H1 (cell line): ENCODE measurements around the gene ZBTB44. TPM values are rescaled to one million over a fixed set of nuclear protein-coding genes. Genes with fewer than 3 reads are reported as not detected.
A peak's percentile ranks its signal among the peaks of the same experiment; 100 is the strongest.

Experiments used
- CTCF ChIA-PET: fragments of 300-600 bp; sonication (Branson Sonifier 250); formaldehyde crosslinking; loops from one replicate; lab custom pipeline; 2021; ENCODE audit not compliant: partially characterized antibody; lab: Charles Lee
- POLR2A ChIA-PET: fragments of 300-600 bp; sonication (Branson Sonifier 250); formaldehyde crosslinking; loops from one replicate; lab custom pipeline; 2021; ENCODE audit warnings: inconsistent platforms; ENCODE audit not compliant: partially characterized antibody; lab: Charles Lee
- DNase-seq, 2 experiments: peaks; one replicate each; pipeline versions ENCODE4 v3.0.0 to v3.0.0-alpha.2; 2010 to 2022; ENCODE audit warnings: low spot score in 2 of 2, low read depth in 1 of 2, mixed read lengths in 1 of 2
- FAIRE-seq: peaks from 2 replicates; lab custom pipeline; 2011; peaks lifted over from hg19 to GRCh38; lab: Jason Lieb, UNC
- H2AFZ ChIP-seq: 2 replicates; pipeline ENCODE4 v1.8.1; 2012; ENCODE audit warnings: low read length, inconsistent platforms
- H2AK5ac ChIP-seq: 2 replicates; pipeline ENCODE4 v1.6.1; 2013; ENCODE audit warnings: low read depth, low read length
- H2BK120ac ChIP-seq: replicated peaks from 2 replicates; pipeline ENCODE3; 2013; ENCODE audit warnings: low read depth, low read length, inconsistent platforms
- H2BK12ac ChIP-seq: 2 replicates; pipeline ENCODE4 v1.6.1; 2013; ENCODE audit warnings: low read depth, low read length
- H2BK15ac ChIP-seq: 2 replicates; pipeline ENCODE4 v1.6.1; 2013; ENCODE audit warnings: low read length
- H2BK20ac ChIP-seq: 2 replicates; pipeline ENCODE4 v1.6.1; 2013; ENCODE audit warnings: low read length
- H2BK5ac ChIP-seq: 2 replicates; pipeline ENCODE4 v1.6.1; 2013; ENCODE audit warnings: low read depth, low read length
- H3K14ac ChIP-seq: 2 replicates; pipeline ENCODE4 v1.6.1; 2013; ENCODE audit warnings: inconsistent platforms; ENCODE audit not compliant: insufficient read length
- H3K18ac ChIP-seq: 2 replicates; pipeline ENCODE4 v1.6.1; 2013; ENCODE audit warnings: low read length; ENCODE audit errors: extremely low read depth
- H3K23ac ChIP-seq: 2 replicates; pipeline ENCODE4 v1.6.1; 2013; ENCODE audit warnings: inconsistent platforms; ENCODE audit not compliant: insufficient read length
- H3K23me2 ChIP-seq: 2 replicates; pipeline ENCODE4 v1.6.1; 2013; ENCODE audit warnings: low read depth, low read length
- H3K27ac ChIP-seq: 2 replicates; pipeline ENCODE4 v1.6.1; 2011; ENCODE audit warnings: low read depth, low read length, inconsistent platforms
- H3K27me3 ChIP-seq, 4 experiments: replicated peaks in 1 of 4; 1 replicate in 1 of 4; 2 replicates in 3 of 4; pipeline versions ENCODE4 v1.6.1 to v1.8.1; 2011 to 2013; ENCODE audit warnings: low read length in 3 of 4, mild to moderate bottlenecking in 3 of 4, inconsistent platforms in 2 of 4, mixed read lengths in 2 of 4, moderate library complexity in 1 of 4; ENCODE audit not compliant: control insufficient read depth in 3 of 4, insufficient read depth in 3 of 4; ENCODE audit errors: extremely low read depth in 1 of 4
- H3K36me3 ChIP-seq, 4 experiments: 2 replicates each; pipeline versions ENCODE4 v1.6.1 to v1.8.1; 2011 to 2013; ENCODE audit warnings: mild to moderate bottlenecking in 4 of 4, low read length in 3 of 4, moderate library complexity in 2 of 4, control low read depth in 1 of 4, inconsistent platforms in 1 of 4; ENCODE audit not compliant: insufficient read depth in 4 of 4, control insufficient read depth in 2 of 4
- H3K4ac ChIP-seq: replicated peaks from 2 replicates; pipeline ENCODE3; 2013; ENCODE audit warnings: low read length, low read depth, mixed read lengths, inconsistent platforms; ENCODE audit not compliant: insufficient read length
- H3K4me1 ChIP-seq, 4 experiments: replicated peaks in 1 of 4; 1 replicate in 1 of 4; 2 replicates in 3 of 4; pipeline versions ENCODE4 v1.6.1 to v1.8.1; 2011 to 2013; ENCODE audit warnings: low read length in 3 of 4, inconsistent platforms in 2 of 4, mixed read lengths in 1 of 4; ENCODE audit not compliant: insufficient read depth in 4 of 4, control insufficient read depth in 3 of 4
- H3K4me2 ChIP-seq, 2 experiments: 2 replicates each; pipeline versions ENCODE4 v1.6.1 to v1.8.1; 2011 to 2013; ENCODE audit warnings: low read depth in 2 of 2, low read length in 2 of 2, control low read depth in 1 of 2, inconsistent platforms in 1 of 2, mild to moderate bottlenecking in 1 of 2; ENCODE audit not compliant: insufficient read depth in 1 of 2
- H3K4me3 ChIP-seq, 4 experiments: fragments of 200-600, 300-600 bp in 1 of 4; sonication (generic), shearing (Covaris generic), sonication (Bioruptor Twin) in 1 of 4; 2 replicates each; pipeline versions ENCODE4 v1.5.1 to v1.8.1; 2011 to 2016; ENCODE audit warnings: low read length in 4 of 4, low read depth in 3 of 4, control low read depth in 2 of 4, inconsistent platforms in 2 of 4, mild to moderate bottlenecking in 2 of 4, mixed read lengths in 1 of 4, moderate library complexity in 1 of 4; ENCODE audit not compliant: insufficient read depth in 2 of 4; ENCODE audit errors: extremely low read depth in 1 of 4
- H3K56ac ChIP-seq: replicated peaks from 2 replicates; pipeline ENCODE3; 2013; ENCODE audit warnings: low read depth, mild to moderate bottlenecking, mixed read lengths, low read length, inconsistent platforms; ENCODE audit not compliant: insufficient read length
- H3K79me1 ChIP-seq: 2 replicates; pipeline ENCODE4 v1.6.1; 2013; ENCODE audit warnings: low read depth, low read length, control low read depth
- H3K79me2 ChIP-seq, 2 experiments: 2 replicates each; pipeline versions ENCODE4 v1.6.1 to v1.8.1; 2012 to 2013; ENCODE audit warnings: low read length in 2 of 2, mild to moderate bottlenecking in 2 of 2, inconsistent platforms in 1 of 2; ENCODE audit not compliant: insufficient read depth in 2 of 2, control insufficient read depth in 1 of 2
- H3K9ac ChIP-seq, 4 experiments: replicated peaks in 1 of 4; 1 replicate in 1 of 4; 2 replicates in 3 of 4; pipeline versions ENCODE4 v1.6.1 to v1.8.1; 2011 to 2013; ENCODE audit warnings: low read depth in 3 of 4, low read length in 3 of 4, control low read depth in 2 of 4, mild to moderate bottlenecking in 2 of 4, moderate library complexity in 2 of 4, inconsistent platforms in 1 of 4; ENCODE audit errors: extremely low read depth in 1 of 4
- H3K9me3 ChIP-seq, 2 experiments: 2 replicates each; pipeline versions ENCODE4 v1.6.1 to v1.8.1; 2012 to 2013; ENCODE audit warnings: mild to moderate bottlenecking in 2 of 2, moderate library complexity in 2 of 2, control low read depth in 1 of 2, inconsistent platforms in 1 of 2, low read depth in 1 of 2, low read length in 1 of 2, mixed read lengths in 1 of 2; ENCODE audit not compliant: insufficient read depth in 2 of 2
- H4K20me1 ChIP-seq, 2 experiments: replicated peaks in 1 of 2; 2 replicates each; pipeline versions ENCODE3 to v1.8.1; 2011 to 2013; ENCODE audit warnings: inconsistent platforms in 2 of 2, low read length in 2 of 2, mild to moderate bottlenecking in 1 of 2; ENCODE audit not compliant: insufficient read depth in 2 of 2, control insufficient read depth in 1 of 2
- H4K5ac ChIP-seq: 2 replicates; pipeline ENCODE4 v1.6.1; 2013; ENCODE audit warnings: low read length, low read depth, mixed read lengths, inconsistent platforms; ENCODE audit not compliant: insufficient read length
- H4K8ac ChIP-seq: 2 replicates; pipeline ENCODE4 v1.8.0; 2013; ENCODE audit warnings: mild to moderate bottlenecking, moderate library complexity, low read length, inconsistent platforms; ENCODE audit not compliant: insufficient read depth; ENCODE audit errors: extremely low read depth
- H4K91ac ChIP-seq: replicated peaks from 2 replicates; pipeline ENCODE3; 2013; ENCODE audit warnings: low read length, mixed read lengths, inconsistent platforms; ENCODE audit not compliant: insufficient read length
- EGR1 ChIP-seq: IDR thresholded peaks from 2 replicates; pipeline ENCODE4 v1.6.1; 2011; ENCODE audit warnings: low read depth, low read length, borderline replicate concordance
- POLR2A ChIP-seq, 2 experiments: IDR thresholded peaks; 1 replicate in 1 of 2; 2 replicates in 1 of 2; pipeline ENCODE4 v1.6.1; 2011; ENCODE audit warnings: low read depth in 2 of 2, low read length in 2 of 2, mild to moderate bottlenecking in 2 of 2; ENCODE audit errors: control extremely low read depth in 1 of 2
- WGBS, 2 experiments: shearing (Covaris generic) in 1 of 2; methylation state at CpG; one replicate each; pipeline versions ENCODE4 v1.1.6 to v1.1.7; 2013 to 2015; ENCODE audit warnings: low lambda C conversion rate in 2 of 2, mixed read lengths in 2 of 2, inconsistent platforms in 1 of 2, low coverage in 1 of 2, missing lambda C conversion rate in 1 of 2; ENCODE audit not compliant: insufficient replicate concordance in 2 of 2, insufficient coverage in 1 of 2, insufficient read length in 1 of 2; ENCODE audit errors: extremely low coverage in 1 of 2, missing lambda C conversion rate in 1 of 2; 5-methylcytosine and 5-hydroxymethylcytosine counted together
- polyA plus RNA-seq, 7 experiments: library from polyadenylated mRNA; depleted of rRNA in 3 of 7; stranded (reverse) in 5 of 7; unstranded in 2 of 7; fragments of >200 nt in 5 of 7; fragments of 200-250 nt in 2 of 7; gene quantifications; 1 replicate in 5 of 7; 2 replicates in 1 of 7; 4 replicates in 1 of 7; pipeline versions ENCODE4 v1.2.1 to v1.2.3, GENCODE V29; 2011 to 2013; ENCODE audit warnings: missing spikeins in 2 of 7, mixed read lengths in 2 of 7
- total RNA-seq: library from RNA; stranded (reverse); fragmentation: NEBNext Ultra II Directional; extraction: Animal tissue kit (Norgen Biotek cat#: 25700); gene quantifications from 2 replicates; pipeline ENCODE4 v1.2.1, GENCODE V29; 2021

ZBTB44 gene
- total and polyA plus RNA-seq, 2 of the 8 experiments (the other 6 are each of a cell fraction or from before 2014, with no cell fraction given), result 37.2 to 158 TPM

- Histone ChIP-seq H4K91ac (no peak overlapping the region), H3K79me2 (no peaks in the 10 kb centered on the region), H2AFZ (no peak overlapping the region), H3K27ac (peak overlapping the region; percentile 60), H3K4ac (no peak overlapping the region), H3K56ac (no peak overlapping the region), H4K20me1 (no peaks in the 10 kb centered on the region), H3K4me2 (no peak overlapping the region), H2BK15ac (no peak overlapping the region), H3K79me1 (no peaks in the 10 kb centered on the region), H3K9me3 (no peaks in the 10 kb centered on the region), H2AK5ac (peak overlapping the region; percentile 43; the same call in 1 of the 2 replicates), H3K4me3 (no peak overlapping the region), H3K18ac (peak overlapping the region; percentile 40; the same call in 1 of the 2 replicates), H2BK120ac (no peak overlapping the region), H3K14ac (no peak overlapping the region), H3K9ac (0 out of 7 replicates have a peak overlapping the region, but pooled peaks of 2 of the 4 experiments have one; percentile 1 to 41), H3K36me3 (no peaks in the 10 kb centered on the region; a peak in 1 of 8 replicates), H4K8ac (no peak overlapping the region), H3K27me3 (no peaks in the 10 kb centered on the region), H3K23me2 (no peaks in the 10 kb centered on the region; the same call in 1 of the 2 replicates), H2BK12ac (peak overlapping the region; percentile 95), H3K4me1 (peaks cover 0 to 4% (median 2%) of the 10 kb centered on the region in 4 experiments; a peak in 3 of 7 replicates), H3K23ac (no peak overlapping the region), H2BK20ac (peak overlapping the region; percentile 83), H2BK5ac (peak overlapping the region; percentile 76), H4K5ac (no peak overlapping the region)
- TF ChIP-seq POLR2A (IDR thresholded peaks at IDR 0.05; ENCODE audit: control extremely low read depth in 1 of 2, low read depth in 2 of 2, low read length in 2 of 2), result peak in 1 of 2 experiments; percentile 43; a peak in 1 of 3 replicates
- TF ChIP-seq EGR1, result no peak
- POLR2A ChIA-PET, result no interaction called here
- DNase-seq (no peak), FAIRE-seq (peak; percentile 66)
- CTCF ChIA-PET, result interaction anchor here (0.6 to 1.9 kb wide), 2 partner anchors 11 to 519 kb away, joined by 3 to 5 read pairs; no protein-coding TSS in a partner anchor
- WGBS, 2 experiments, result 83% methylated on average over 5 of the region's 5 CpGs; no CpG with 5 or more reads in 1 of the 2 experiments
Measured at GRCh38 chr11:130322126-130322525, 7.4 kb upstream of the ZBTB44 start.
